CD14-positive monocyte (primary cell): ENCODE results near the gene LEMD3. TPM values are rescaled to one million over a fixed set of nuclear protein-coding genes. Genes with fewer than 3 reads are reported as not detected.

Experiments used
- DNase-seq, 3 donors: peaks; one replicate each; pipeline ENCODE4 v3.0.0-alpha.2; 2011 to 2022
- H2AFZ ChIP-seq: 2 replicates; pipeline ENCODE4 v1.6.0; 2012; ENCODE audit warnings: mild to moderate bottlenecking, low read depth, low read length, inconsistent platforms; ENCODE audit not compliant: insufficient read depth, poor library complexity, severe bottlenecking
- H3K27ac ChIP-seq, 2 donors: 1 replicate in 1 of 2; 2 replicates in 1 of 2; pipeline ENCODE4 v1.5.1; 2012 to 2013; ENCODE audit warnings: low read length in 2 of 2, control low read depth in 1 of 2, inconsistent platforms in 1 of 2, low read depth in 1 of 2, mild to moderate bottlenecking in 1 of 2
- H3K27me3 ChIP-seq, 2 donors: one replicate each; pipeline versions ENCODE4 v1.6.0 to v1.6.1; 2011 to 2013; ENCODE audit warnings: low read length in 2 of 2; ENCODE audit not compliant: control insufficient read depth in 2 of 2, insufficient read depth in 2 of 2
- H3K36me3 ChIP-seq, 2 donors: replicated peaks in 1 of 2; 1 replicate in 1 of 2; 2 replicates in 1 of 2; pipeline versions ENCODE4 v1.5.1 to v1.6.1; 2012 to 2013; ENCODE audit warnings: low read length in 2 of 2, control low read depth in 1 of 2, inconsistent platforms in 1 of 2, mild to moderate bottlenecking in 1 of 2; ENCODE audit not compliant: insufficient read depth in 2 of 2, control insufficient read depth in 1 of 2
- H3K4me1 ChIP-seq, 2 donors: 1 replicate in 1 of 2; 2 replicates in 1 of 2; pipeline versions ENCODE4 v1.5.1 to v1.6.1; 2012 to 2013; ENCODE audit warnings: low read length in 2 of 2, control low read depth in 1 of 2, inconsistent platforms in 1 of 2, mild to moderate bottlenecking in 1 of 2, moderate library complexity in 1 of 2; ENCODE audit not compliant: insufficient read depth in 2 of 2, control insufficient read depth in 1 of 2
- H3K4me2 ChIP-seq: replicated peaks from 2 replicates; pipeline ENCODE3; 2012; ENCODE audit warnings: low read length, moderate library complexity, mild to moderate bottlenecking; ENCODE audit not compliant: poor library complexity, severe bottlenecking; ENCODE audit errors: extremely low read depth
- H3K4me3 ChIP-seq, 3 experiments: fragments of 200-600 bp in 1 of 3; sonication (generic) in 1 of 3; replicated peaks in 1 of 3; 1 replicate in 2 of 3; 2 replicates in 1 of 3; pipeline ENCODE4 v1.5.1; 2011 to 2013; ENCODE audit warnings: low read length in 3 of 3, mild to moderate bottlenecking in 3 of 3, control low read depth in 2 of 3, low read depth in 2 of 3, inconsistent platforms in 1 of 3, moderate library complexity in 1 of 3
- H3K79me2 ChIP-seq: 2 replicates; pipeline ENCODE4 v1.6.0; 2012; ENCODE audit warnings: mild to moderate bottlenecking, control low read depth, inconsistent platforms, low read length, moderate library complexity; ENCODE audit not compliant: insufficient read depth
- H3K9ac ChIP-seq: 2 replicates; pipeline ENCODE4 v1.6.0; 2017; ENCODE audit warnings: low read length, mild to moderate bottlenecking; ENCODE audit not compliant: insufficient read depth, poor library complexity, severe bottlenecking
- H3K9me3 ChIP-seq, 2 donors: replicated peaks in 1 of 2; 1 replicate in 1 of 2; 2 replicates in 1 of 2; pipeline versions ENCODE4 v1.5.1 to v1.6.1; 2012 to 2013; ENCODE audit warnings: low read length in 2 of 2, control low read depth in 1 of 2; ENCODE audit not compliant: control insufficient read depth in 1 of 2, insufficient read depth in 1 of 2
- H4K20me1 ChIP-seq: 2 replicates; pipeline ENCODE4 v1.6.0; 2012; ENCODE audit warnings: mild to moderate bottlenecking, low read length, control low read depth, moderate library complexity; ENCODE audit not compliant: insufficient read depth
- H3K27ac Mint-ChIP-seq, 7 donors: one replicate each; pipeline ENCODE4 v1.8.0; 2020; ENCODE audit warnings: mild to moderate bottlenecking in 7 of 7, mixed read lengths in 7 of 7, moderate library complexity in 6 of 7, inconsistent platforms in 2 of 7
- H3K27me3 Mint-ChIP-seq, 3 donors: one replicate each; pipeline ENCODE4 v1.8.0; 2021 to 2022; ENCODE audit warnings: low read depth in 3 of 3, mild to moderate bottlenecking in 3 of 3, mixed read lengths in 3 of 3, moderate library complexity in 3 of 3, inconsistent platforms in 1 of 3
- H3K36me3 Mint-ChIP-seq, 2 donors: one replicate each; pipeline ENCODE4 v1.8.0; 2020; ENCODE audit warnings: mixed read lengths in 2 of 2, inconsistent platforms in 1 of 2, mild to moderate bottlenecking in 1 of 2
- H3K4me1 Mint-ChIP-seq: one replicate; pipeline ENCODE4 v1.8.0; 2020; ENCODE audit warnings: mild to moderate bottlenecking, mixed read lengths
- H3K4me3 Mint-ChIP-seq, 2 donors: one replicate each; pipeline ENCODE4 v1.8.0; 2020; ENCODE audit warnings: mild to moderate bottlenecking in 2 of 2, mixed read lengths in 2 of 2, moderate library complexity in 1 of 2
- H3K9me3 Mint-ChIP-seq, 7 donors: one replicate each; pipeline ENCODE4 v1.8.0; 2020 to 2022; ENCODE audit warnings: mixed read lengths in 7 of 7, mild to moderate bottlenecking in 6 of 7, moderate library complexity in 6 of 7, inconsistent platforms in 2 of 7
- WGBS: methylation state at CpG from one replicate; pipeline ENCODE4 v1.1.5; 2013; ENCODE audit warnings: missing lambda C conversion rate; ENCODE audit not compliant: insufficient coverage; 5-methylcytosine and 5-hydroxymethylcytosine counted together
- intact Hi-C, 2 donors: fragments of 100-400 bp; cut with micrococcal nuclease; formaldehyde crosslinking; loops; one replicate each; pipeline versions ENCODE4 v1.15.0 to v1.15.1; 2023
- polyA plus RNA-seq, 3 donors: library from polyadenylated mRNA; depleted of rRNA in 1 of 3; unstranded in 2 of 3; stranded (reverse) in 1 of 3; fragments of 300-500 nt in 2 of 3; fragments of >200 nt in 1 of 3; fragmentation: Illumina TruSeq in 2 of 3; gene quantifications; 1 replicate in 2 of 3; 2 replicates in 1 of 3; pipeline ENCODE4 v1.2.3, GENCODE V29; 2012 to 2021
- TF ChIP-seq, protein P1 (sequence below): fragments of 200-600 bp; IDR thresholded peaks from one replicate; pipeline ENCODE4 v1.8.0; 2022; ENCODE audit warnings: antibody characterized with exemption, mild to moderate bottlenecking

LEMD3 gene
- polyA plus RNA-seq, 3 donors, result 11.3 to 12.3 (median 11.7) TPM

DNA sequence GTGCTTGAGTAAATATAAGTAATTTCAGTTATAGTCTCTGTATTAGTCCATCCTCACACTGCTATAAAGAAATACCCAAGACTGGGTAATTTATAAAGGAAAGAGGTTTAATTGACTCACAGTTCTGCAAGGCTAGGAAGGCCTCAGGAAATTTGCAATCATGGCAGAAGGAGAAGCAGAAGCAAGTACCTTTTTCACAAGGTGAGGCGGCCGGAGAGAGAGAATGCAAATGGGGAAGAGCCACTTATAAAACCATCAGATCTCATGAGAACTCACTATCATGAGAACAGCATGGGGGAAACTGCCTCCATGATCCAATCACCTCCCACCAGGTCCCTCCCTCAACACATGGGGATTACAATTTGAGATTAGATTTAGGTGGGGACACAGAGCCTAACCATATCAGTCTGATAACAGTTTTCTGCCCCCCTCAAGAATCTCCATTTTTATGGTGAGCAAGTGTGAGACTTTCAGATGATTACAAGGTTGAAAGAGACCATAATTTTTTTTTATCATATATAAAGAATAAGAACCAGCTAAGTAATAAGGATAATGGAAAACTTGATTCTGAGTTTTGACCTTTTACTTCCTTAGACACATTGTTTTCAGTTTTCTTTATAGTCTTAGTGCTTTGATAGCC, 35.6 kb downstream of the LEMD3 start:
- no CpG with 5 or more reads among the region's 2 CpGs for WGBS
- H3K9me3 ChIP-seq, result no peaks in the 10 kb centered on the region
- H3K4me1 ChIP-seq, result peaks cover 0 to 7% of the 10 kb centered on the region in 2 donors
- intact Hi-C loops, result no loop called here
- H3K27ac ChIP-seq, result no peak overlapping the region
- Mint-ChIP-seq H3K27me3 (peaks cover 0 to 1% (median 0%) of the 10 kb centered on the region in 3 donors), H3K4me1 (peaks cover 23% of the 10 kb centered on the region), H3K36me3 (peaks cover 3 to 10% of the 10 kb centered on the region in 2 donors), H3K9me3 (no peaks in the 10 kb centered on the region), H3K4me3 (no peak overlapping the region), H3K27ac (peak overlapping the region in 1 of 7 donors; percentile 10)
- no peak overlapping the region for H2AFZ ChIP-seq
- no peak overlapping the region for H3K9ac ChIP-seq
- peaks cover 91% of the 10 kb centered on the region for H4K20me1 ChIP-seq
- H3K4me3 ChIP-seq, result no peak overlapping the region
- TF ChIP-seq, protein P1, sequence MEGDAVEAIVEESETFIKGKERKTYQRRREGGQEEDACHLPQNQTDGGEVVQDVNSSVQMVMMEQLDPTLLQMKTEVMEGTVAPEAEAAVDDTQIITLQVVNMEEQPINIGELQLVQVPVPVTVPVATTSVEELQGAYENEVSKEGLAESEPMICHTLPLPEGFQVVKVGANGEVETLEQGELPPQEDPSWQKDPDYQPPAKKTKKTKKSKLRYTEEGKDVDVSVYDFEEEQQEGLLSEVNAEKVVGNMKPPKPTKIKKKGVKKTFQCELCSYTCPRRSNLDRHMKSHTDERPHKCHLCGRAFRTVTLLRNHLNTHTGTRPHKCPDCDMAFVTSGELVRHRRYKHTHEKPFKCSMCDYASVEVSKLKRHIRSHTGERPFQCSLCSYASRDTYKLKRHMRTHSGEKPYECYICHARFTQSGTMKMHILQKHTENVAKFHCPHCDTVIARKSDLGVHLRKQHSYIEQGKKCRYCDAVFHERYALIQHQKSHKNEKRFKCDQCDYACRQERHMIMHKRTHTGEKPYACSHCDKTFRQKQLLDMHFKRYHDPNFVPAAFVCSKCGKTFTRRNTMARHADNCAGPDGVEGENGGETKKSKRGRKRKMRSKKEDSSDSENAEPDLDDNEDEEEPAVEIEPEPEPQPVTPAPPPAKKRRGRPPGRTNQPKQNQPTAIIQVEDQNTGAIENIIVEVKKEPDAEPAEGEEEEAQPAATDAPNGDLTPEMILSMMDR, result no peak
- H3K79me2 ChIP-seq, result peaks cover 96% of the 10 kb centered on the region
- H3K4me2 ChIP-seq, result no peak overlapping the region
- no peaks in the 10 kb centered on the region for H3K27me3 ChIP-seq
- no peaks in the 10 kb centered on the region for H3K36me3 ChIP-seq
- no peak for DNase-seq

DNA sequence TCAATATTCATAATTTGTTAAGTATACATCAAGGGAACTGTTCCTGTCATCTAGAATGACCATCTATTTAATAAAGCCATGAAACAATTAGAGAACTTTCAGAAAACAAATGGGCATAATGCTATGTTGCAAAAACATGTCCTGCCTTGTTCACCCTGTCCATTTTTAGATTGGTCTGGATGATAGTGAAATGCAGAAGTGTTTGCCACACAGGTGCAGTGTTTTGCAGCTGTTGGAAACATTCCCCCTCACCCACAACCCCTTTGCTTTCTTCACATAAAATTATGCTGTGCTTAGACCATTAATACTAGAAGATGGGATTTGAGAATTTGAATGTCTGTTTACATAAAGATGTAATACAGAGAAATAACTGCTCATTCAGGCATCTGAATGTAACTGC, 36.5 kb downstream of the LEMD3 start:
- peaks cover 91% of the 10 kb centered on the region for H4K20me1 ChIP-seq
- H3K9me3 Mint-ChIP-seq, result no peaks in the 10 kb centered on the region
- H3K4me1 ChIP-seq, result peaks cover 0 to 8% of the 10 kb centered on the region in 2 donors
- no peak overlapping the region for H3K4me3 ChIP-seq
- no peak overlapping the region for H3K9ac ChIP-seq
- peaks cover 19% of the 10 kb centered on the region for H3K4me1 Mint-ChIP-seq
- peaks cover 0 to 1% (median 0%) of the 10 kb centered on the region in 3 donors for H3K27me3 Mint-ChIP-seq
- no peak overlapping the region for H3K27ac ChIP-seq
- no peaks in the 10 kb centered on the region for H3K27me3 ChIP-seq
- no peak overlapping the region for H3K4me2 ChIP-seq
- no peaks in the 10 kb centered on the region for H3K9me3 ChIP-seq
- intact Hi-C loops, result no loop called here
- peaks cover 3% of the 10 kb centered on the region in 2 donors for H3K36me3 Mint-ChIP-seq
- DNase-seq, result no peak
- H2AFZ ChIP-seq, result no peak overlapping the region
- no peak overlapping the region for H3K27ac Mint-ChIP-seq
- no peaks in the 10 kb centered on the region for H3K36me3 ChIP-seq
- H3K4me3 Mint-ChIP-seq, result no peak overlapping the region
- H3K79me2 ChIP-seq, result peaks cover 95% of the 10 kb centered on the region
- TF ChIP-seq, protein P1, result no peak
